GM13976 (cell line): ENCODE measurements around the gene WASF3.

Experiments used
- DNase-seq: peaks from one replicate; pipeline ENCODE4 v3.0.0; 2012; ENCODE audit warnings: low spot score
- in situ Hi-C: fragments of 300-500 bp; cut with MboI; formaldehyde crosslinking; loops from one replicate; pipeline ENCODE4 v1.12.0; 2022; ENCODE audit warnings: low sequenced_read_pairs, mixed read lengths, inconsistent platforms; ENCODE audit not compliant: unreplicated experiment
- TF ChIP-seq, protein P1 (sequence below): IDR thresholded peaks from 2 replicates; pipeline ENCODE4 v1.5.1; 2012; ENCODE audit warnings: borderline replicate concordance, mild to moderate bottlenecking; ENCODE audit not compliant: insufficient read depth; ENCODE audit errors: extremely low read depth, missing control alignments, control extremely low read depth

Gene WASF3

DNA sequence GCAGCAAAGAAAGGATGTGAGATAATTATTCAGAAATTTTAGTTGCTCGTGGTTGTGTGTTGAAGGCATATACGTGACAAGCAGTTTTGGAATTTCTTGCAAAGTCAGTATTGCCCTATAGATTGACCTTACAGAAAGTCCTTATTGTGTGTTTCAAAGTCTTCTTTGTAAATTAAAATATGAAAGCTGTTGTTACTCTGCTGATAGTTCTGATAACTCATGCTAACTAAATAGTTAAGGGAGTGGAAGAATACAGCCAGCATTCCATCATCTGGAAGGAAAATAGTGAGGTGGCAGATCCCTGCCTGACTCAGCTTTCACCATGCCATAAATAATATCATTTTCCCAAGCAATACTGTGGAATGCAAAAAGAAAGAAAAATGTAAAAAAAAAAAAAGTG lies 27.2 kb downstream of the WASF3 start:
- no peak for DNase-seq
- in situ Hi-C loops: no loop called here
- TF ChIP-seq, protein P1, sequence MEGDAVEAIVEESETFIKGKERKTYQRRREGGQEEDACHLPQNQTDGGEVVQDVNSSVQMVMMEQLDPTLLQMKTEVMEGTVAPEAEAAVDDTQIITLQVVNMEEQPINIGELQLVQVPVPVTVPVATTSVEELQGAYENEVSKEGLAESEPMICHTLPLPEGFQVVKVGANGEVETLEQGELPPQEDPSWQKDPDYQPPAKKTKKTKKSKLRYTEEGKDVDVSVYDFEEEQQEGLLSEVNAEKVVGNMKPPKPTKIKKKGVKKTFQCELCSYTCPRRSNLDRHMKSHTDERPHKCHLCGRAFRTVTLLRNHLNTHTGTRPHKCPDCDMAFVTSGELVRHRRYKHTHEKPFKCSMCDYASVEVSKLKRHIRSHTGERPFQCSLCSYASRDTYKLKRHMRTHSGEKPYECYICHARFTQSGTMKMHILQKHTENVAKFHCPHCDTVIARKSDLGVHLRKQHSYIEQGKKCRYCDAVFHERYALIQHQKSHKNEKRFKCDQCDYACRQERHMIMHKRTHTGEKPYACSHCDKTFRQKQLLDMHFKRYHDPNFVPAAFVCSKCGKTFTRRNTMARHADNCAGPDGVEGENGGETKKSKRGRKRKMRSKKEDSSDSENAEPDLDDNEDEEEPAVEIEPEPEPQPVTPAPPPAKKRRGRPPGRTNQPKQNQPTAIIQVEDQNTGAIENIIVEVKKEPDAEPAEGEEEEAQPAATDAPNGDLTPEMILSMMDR: no peak

DNA sequence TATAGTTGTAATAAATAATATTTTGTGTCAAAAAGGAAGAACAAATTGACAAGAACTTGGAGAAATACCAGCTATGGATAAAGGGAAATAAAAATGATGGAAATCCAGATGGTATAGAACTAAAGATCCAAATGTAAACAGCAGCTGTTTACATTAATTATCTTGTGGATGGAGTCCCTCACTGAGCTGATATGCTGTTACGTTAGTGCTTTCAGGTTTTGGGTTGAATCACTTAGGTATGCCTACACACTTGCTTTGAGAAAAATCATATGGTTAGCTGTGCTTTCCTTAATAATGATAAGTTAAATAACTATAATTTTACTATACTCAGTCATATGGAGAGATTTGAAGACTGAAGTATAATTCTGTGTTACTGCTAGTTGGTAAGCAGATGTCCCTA lies 27.7 kb downstream of the WASF3 start:
- in situ Hi-C loops: no loop called here
- DNase-seq: no peak
- TF ChIP-seq, protein P1: no peak

DNA sequence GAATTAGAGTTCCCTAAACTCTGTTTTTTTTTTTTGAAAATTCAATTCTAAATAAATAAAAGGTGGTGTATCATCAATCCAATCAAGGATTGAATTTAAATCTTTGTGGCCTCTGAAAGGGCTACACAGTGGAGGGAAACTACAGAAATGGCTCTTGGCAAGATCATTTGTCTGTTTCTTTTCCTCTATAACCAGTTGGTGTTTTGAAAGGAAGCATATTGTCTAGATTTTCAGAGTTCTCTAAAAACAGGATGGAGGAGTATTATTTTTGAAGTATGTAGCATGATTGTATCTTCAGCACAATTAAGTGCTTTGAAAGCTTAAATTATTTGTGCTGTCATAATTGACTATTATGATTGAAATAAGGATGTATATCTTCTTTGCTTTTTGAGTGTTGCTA lies 29.8 kb downstream of the WASF3 start:
- TF ChIP-seq, protein P1: no peak
- in situ Hi-C loops: no loop called here
- DNase-seq: no peak

DNA sequence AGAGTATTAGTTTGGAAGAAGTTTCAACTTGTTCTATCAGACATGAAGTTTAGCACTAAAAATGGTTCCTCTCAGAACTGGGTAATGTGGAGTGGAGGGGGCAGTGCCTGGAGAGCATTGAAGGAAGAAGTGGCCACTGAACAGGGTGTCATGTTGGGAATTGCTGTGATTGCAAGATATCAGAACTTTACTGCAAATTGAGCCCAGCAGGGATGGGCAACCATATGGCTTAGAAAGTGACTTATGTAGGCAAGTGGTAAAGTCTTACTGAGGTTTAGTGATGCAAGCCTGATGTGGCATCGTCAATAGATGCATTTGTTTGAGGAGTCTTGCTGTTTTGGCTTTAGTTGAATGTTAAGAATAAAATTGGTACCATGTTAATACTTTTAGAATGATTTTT lies 31.7 kb downstream of the WASF3 start:
- in situ Hi-C loops: no loop called here
- no peak for DNase-seq
- TF ChIP-seq, protein P1: no peak

DNA sequence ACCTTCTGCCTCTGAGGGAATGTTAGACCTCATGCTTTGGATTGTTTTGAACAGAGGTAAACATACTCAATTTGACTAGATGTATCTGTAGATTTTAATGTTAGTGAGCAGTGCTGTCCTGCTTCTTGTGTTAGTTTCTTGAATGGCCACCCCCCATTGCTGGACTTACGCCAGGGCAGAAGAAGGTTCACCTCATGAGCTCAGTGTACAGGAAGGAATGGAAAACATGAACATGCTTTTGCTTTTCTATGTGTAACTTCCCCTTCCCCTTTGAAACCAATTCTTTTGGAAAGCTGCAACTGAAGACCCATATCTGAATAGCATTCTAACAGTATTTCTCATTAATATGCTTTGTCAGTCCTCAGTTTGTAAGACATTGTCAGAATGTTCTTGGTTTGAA lies 32.3 kb downstream of the WASF3 start:
- TF ChIP-seq, protein P1: no peak
- in situ Hi-C loops: no loop called here
- DNase-seq: no peak

DNA sequence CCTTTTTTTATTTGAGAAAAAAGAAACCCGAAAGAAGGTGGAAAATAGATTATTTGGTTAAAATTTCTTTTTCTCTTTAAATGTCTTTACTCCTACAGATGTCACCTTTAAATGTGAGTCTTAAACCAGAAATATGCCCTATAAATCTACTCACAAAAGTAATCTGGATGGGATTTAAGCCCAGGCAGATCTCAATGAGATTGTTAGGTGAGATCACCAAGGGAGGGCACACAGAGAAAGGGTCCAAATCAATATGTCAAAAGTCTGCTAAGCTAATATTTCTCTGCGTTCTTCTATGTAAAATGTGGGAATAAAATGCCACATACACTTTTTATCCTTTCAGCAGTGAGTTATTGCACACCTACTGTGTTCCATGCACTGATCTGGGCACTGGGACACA lies 32.9 kb downstream of the WASF3 start:
- TF ChIP-seq, protein P1: no peak
- DNase-seq: no peak
- in situ Hi-C loops: no loop called here

DNA sequence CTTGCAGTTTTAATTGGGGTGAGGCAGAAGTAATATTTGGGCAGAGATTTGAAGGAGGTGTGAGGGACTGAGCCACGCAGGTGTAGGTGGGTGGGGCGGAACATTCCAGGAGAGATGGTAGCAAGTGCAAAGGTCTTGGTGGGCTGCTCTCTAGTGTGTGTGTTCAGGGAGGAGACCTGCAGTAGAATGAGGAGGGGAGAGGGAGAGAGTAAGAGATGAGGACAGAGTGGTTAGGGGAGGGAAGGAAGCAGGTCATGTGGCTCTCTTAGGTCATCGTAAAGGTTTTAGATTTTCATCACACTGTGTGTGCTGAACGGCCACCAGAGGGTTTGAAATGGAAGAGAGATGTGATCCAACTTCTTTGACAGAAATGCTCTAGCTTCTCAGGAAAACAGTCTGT lies 33.5 kb downstream of the WASF3 start:
- TF ChIP-seq, protein P1: no peak
- in situ Hi-C loops: no loop called here
- DNase-seq: no peak
